Activated effector memory CD4-positive, alpha-beta T cell treated with Interleukin-2 at 50 U/mL for 16 hours (primary cell): ENCODE measurements around the gene NCKAP1.

Experiments
- DNase-seq: peaks from one replicate; pipeline ENCODE4 v3.0.0-alpha.2; 2020

NCKAP1 gene

DNA sequence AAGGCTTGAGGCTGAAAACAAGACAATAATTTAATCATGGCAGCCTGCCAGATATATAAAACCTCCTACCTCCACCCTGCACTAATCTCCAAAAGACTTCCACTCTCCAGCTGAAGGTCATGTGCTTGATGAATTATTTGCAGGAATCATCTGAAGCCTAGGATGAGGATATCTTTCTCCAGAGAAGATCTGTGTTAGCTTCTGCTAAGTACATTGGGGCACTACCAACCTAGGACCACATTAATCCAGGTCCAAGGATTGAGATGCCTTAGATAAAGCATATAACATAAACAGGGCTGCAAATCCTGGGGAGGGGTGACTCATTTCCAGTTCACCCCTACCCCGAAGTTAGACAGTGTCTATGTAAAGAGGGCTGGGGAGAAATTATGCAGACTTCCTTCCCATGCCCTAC, 91.3 kb downstream of the NCKAP1 start:
- no peak for DNase-seq

DNA sequence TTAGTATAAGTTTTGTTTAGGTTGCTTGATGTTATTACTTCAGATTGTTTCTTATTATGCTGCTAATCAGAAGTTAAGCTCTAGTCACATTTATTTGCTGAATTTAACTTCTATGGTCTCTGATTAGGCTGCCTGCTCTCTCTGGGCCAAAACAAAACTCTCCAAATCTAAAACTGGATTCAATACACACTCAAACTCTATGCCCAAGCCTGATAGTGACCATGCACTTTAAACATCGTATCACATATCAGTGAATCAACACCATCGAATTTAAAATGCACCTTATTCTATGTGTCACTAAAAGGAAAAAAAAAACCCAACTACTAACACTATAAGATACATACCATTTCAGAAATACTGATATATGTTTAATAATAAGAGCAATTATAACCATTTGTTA, 94.9 kb downstream of the NCKAP1 start:
- no peak for DNase-seq

DNA sequence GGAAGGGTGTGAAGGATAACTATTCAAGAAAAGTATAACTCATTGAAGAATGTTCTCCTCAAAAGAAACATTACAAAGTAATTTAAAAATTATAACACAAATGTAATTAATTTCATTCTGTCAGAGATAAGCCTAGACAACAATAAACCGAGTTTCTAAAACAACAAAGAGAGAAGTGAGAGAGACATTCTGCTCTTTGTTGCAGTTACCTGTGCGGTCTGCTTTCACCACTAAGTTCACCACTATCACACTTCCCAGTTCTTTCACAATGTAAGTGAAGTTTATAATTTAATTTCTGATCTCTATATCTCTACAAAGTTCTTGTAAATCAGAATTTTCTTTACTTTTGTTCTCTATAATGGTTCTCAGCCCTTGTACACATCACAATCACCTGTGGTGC, 95.5 kb downstream of the NCKAP1 start:
- DNase-seq: no peak

DNA sequence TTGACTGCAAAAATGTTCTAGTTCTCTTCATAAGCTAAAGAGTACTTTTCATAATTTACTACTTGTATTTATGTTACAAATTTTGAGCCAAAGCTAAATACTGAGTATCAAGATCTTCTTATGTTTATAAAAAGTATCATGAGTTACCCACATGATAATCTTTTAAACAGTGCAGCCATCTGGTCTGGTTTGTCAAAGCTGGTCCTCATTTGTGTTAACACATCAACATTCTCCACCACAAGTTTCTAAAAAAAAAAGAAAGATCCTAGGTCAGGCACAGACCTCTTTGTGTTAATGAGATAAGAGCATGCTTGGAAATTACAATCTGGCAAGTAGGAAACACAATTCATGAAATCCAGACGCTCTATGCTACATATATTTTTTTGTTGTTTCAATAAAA, 96.3 kb downstream of the NCKAP1 start:
- DNase-seq: no peak

DNA sequence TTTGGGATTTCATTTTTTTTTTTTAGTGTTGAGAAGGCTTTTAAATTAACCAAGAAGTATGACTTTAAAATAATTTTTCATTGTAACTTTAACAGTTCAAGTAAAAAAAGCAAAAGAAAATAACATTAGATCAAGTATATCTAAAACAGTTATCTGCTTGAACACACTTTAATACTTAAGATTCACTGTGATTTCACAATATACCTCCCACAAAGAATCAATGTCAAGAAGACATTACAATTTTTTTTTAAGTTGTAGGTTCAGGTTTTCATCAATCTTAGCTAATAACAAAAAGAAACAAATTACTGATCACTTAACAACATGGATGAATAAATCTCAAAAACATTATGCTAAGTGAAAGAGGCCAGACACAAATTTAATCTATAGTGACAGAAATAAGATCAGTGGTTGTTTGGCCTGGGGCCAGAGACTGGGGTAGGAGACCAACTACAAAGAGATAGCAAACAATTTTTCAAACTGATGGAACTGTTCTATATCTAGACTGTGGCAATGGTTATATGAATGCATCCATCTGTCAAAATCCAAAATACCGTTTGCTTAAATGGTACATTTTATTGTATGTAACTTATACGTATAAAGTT, 97.0 kb downstream of the NCKAP1 start:
- no peak for DNase-seq

DNA sequence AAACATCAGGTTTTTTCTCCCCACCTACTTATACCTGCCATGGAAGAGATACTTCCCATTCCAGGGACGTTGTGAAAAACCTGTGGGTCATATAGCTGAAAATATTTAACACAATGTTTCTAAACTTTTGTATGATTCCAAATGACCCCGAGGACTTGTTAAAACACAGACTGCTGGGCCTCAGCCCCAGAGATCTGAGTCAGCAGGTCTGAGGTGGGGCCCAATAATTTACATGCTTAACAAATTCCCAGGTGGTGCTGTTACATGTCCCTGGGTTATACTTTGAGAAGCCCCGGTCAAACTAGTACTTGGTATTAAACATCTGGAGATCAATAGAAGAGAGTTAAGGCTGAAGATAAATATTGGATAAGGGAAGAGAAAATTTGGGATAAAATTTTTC, 100.4 kb downstream of the NCKAP1 start:
- DNase-seq: no peak

DNA sequence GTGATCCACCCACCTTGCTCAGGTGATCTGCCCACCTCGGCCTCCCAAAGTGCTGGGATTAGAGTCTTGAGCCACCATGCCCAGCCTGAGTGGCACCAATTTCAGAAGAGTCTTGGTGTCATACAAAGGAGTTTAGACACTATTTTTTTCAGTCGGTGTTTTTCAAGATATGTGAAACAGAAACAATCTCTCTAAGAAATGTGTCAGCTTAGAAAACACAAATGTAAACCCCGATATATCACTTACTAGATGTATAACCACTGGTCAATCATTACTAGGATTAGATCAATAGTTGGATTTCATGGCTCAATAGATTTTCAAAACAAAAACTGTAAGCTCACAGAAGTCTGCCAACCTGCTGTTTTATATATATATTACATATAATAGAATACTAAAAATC, 104.6 kb downstream of the NCKAP1 start:
- no peak for DNase-seq

DNA sequence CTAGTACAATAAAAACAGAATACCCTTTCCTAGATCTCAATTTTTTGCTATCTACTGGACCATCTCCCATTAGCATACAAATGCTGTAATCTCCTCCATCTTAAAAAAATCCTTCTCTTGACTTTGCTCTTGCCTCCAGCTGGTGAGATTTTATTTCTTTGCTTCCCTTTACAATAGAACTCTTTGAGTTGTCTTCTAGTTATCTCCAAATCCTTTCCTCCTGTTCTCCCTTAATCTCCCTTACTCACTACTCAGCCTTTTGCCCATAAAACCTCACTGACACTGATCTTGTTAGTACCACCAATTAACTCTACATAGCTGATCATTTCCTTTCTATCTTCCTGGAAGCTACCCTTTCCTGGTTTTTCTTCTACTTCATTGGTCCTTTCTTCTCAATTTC, 108.3 kb downstream of the NCKAP1 start:
- DNase-seq: no peak

DNA sequence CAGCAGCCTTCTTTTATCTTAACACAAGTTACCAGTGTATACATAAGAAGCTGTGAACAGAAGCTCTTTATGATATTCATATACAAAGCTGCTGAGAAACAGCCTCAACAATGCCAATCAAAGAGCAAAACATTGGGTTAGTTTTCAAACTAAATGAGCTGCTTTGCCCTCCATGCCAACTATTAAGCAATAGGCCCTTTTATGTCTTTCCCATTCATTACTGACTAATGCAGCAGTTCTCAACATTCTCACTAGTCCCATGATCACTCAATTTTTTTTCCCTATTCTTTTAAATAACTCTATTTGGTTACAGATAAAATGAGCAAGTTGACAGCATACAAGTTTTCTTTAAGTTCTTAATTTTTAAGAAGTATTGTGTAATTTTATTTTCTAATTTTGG, 114.0 kb downstream of the NCKAP1 start:
- no peak for DNase-seq

DNA sequence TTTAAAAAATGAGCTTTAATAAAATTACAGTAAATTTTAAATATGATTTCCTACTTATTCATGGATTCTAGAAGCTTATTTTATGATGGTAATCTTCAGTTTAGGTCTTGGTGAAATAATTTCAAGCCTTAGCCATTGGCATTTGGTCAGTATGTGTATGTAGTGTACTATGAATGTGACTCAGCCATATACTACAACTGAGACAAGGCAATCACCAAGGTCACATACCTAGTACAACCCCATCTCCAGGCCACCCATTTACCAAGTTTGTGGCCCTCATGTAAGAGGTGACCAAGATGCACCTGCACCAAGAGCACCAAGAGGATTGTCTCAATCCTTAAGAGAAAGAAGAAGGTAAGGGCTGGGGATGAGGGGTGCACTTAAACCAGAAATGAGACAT, 117.0 kb downstream of the NCKAP1 start:
- no peak for DNase-seq

DNA sequence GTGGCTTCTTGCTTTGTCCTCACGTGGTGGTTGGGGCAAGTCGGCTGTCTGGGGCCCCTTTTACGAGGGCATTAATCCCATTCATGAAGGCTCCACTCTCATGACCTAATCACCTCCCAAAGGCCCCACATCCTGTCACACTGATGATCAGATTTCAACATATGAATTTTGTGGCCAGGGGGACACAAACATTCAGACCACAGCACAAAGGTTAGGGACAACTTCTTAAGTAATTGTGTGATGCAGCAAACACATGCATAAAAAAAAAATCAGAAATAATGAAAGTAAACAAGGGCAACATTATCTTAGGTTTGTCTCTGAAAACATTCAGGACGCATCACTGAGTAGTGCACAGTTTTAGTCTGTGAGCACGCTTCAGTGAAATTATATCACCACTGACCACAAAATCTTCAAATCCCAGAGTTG, 117.6 kb downstream of the NCKAP1 start:
- DNase-seq: no peak

DNA sequence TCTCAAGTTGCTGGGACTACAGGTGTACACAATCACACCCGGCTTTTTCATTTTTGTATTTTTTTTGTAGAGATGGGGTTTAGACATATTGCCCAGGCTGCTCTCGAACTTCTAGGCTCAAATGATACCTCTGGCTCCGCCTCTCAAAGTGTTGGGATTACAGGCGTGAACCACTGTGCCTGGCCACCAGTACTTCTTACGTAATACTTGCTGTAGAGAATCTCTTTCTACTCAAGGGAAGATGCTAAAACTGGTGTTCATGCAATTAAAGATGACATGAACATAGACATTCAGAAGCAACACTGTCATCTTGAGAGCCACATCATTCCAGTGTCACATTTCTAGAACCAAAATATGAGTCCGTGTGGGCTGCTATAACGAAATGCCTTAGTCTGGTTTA, 118.2 kb downstream of the NCKAP1 start:
- no peak for DNase-seq

DNA sequence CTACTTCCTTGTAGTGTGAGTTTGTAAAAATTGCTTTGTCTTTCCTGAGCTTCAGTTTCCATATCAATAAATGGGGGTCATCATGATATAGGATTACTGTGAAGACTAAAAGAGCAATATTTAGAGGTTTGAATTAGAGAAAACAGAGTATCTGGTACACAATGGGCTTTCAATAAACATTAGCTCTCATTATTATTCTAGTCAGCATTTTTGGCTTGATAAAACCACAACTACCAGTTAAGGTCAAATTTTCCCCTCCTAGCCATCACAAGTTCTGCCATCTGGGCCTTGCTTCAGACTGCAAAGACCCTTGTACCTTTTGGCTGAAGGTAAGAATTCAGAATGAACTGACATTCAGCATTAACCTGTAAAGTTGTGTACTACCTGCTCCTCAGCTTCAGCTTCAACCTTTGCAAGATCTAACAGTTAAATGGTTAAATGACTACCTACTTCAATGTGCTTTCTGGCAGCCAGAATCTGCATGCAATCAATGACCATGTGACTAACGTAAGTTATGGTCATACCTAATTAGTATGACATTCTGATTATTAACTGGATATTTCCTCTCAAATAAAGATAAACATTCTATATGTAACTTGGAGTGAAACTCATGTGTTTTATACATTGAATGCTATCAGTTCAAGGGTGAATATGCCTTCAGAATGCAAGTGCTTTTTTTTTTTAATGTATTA, 119.2 kb downstream of the NCKAP1 start:
- DNase-seq: no peak

DNA sequence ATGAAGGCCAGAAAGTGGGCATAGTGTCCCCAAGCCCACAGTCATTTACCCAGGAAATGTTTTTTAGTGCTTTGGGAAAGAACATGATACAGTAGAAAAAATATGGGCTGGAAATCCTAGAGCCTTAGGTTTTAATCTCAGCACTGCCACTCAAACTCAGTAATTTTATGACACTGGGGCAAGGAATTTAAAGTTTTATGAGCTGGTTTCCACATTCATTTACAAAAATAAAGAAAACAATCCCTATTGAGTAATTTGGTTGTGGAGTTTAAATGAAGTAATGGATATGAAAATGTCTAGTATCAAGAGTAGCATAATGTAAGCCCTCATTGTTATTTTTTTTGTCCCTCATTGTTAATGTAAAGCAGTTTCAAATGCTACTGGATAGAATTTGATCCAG, 120.3 kb downstream of the NCKAP1 start:
- DNase-seq: no peak

DNA sequence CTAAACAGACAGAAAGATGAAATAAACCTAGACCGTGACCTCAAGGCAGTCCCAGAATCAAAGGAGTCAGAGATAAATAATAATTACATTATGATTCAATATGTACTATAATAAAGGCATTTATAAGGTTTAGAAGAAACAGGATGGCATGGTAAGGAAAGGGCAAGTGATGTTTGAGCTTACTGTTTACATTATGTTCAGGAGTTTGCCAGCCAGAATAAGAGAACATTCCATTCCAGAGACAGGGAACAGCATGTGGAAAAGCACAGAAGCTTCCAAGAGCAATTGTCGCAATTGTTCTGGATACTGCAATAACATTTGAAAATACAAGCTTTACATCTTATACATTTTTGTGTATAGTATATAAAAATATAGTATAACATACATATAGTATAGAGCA, 121.8 kb downstream of the NCKAP1 start:
- no peak for DNase-seq

DNA sequence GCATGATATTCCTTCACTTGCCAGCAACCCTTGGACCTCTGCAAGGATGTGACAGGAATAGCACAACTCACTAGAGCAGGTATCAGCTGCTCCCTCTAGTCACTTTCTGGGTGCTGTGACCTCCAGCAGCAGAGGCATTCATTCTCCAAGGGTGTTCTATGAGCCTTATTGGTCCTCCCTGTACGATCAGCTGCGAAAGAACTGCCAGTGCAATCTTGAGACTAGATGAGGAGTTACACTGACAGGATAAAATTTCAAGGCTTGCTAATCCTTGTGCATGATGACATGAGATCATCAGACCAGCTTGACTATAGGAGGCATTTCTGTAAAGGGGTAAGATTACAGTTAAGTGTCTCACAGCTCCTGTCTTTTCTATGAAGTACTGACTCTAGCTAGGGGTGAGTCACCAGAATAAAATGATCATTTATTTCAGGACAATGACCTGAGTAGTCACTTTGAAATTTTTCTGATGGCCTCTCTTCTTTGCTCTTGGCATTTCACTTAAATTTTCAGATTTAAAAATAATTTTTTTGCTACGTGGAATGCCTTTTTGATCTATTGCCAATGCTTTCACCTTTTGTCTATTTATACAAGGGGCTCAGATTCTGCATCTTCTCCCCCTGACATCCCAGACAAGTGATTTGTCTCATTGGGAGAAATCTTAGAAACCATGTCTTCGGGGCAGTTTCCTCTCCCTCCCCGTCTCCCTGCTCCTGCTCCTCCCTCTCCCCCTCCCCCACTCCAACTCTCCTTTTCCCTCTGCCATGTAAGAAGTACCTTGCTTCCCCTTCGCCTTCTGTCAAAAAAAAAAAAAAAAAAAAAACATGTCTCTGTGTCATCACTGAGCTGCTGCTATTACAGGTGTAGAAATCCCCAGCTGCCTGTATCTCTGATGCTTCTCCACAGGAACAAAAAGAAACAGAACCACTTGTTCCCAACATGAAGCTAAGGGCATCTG, 122.6 kb downstream of the NCKAP1 start:
- no peak for DNase-seq

DNA sequence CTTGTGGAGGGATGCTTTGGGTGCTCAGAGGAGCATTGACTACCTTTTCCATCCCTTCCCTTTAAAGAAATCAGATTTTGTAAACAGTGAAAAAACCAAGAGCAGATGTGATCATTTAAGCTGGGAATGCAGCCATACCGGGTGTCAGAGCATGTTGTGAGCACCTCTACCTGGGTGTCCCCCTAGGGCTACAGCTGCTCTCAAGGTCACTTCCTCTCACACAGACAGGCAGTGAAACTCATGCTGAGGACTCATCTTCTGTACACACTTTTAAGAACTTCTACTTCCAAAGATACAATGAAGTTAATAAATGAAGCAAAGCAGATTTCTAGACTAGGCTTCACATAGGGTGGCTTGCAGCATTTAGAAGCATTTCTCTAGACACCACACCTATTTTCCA, 123.4 kb downstream of the NCKAP1 start:
- DNase-seq: no peak

DNA sequence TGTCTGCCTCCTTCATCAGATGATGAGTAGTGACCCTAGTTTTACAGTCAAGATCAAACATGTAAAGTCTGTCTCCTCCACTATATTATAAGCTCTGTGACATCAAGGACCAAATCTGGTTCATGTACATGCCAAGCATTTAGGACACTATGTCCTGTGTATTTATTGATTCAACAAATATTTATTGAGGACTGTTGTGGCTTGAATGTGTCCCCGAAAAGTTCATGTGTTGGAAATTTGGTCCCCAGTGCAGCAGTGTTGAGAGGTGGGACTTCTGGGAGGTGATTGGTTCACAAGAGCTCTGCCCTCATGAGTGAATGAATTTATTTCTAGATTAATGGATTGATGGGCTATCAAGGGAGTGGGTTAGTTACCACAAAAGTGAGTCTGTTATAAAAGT, 125.2 kb downstream of the NCKAP1 start:
- DNase-seq: no peak

DNA sequence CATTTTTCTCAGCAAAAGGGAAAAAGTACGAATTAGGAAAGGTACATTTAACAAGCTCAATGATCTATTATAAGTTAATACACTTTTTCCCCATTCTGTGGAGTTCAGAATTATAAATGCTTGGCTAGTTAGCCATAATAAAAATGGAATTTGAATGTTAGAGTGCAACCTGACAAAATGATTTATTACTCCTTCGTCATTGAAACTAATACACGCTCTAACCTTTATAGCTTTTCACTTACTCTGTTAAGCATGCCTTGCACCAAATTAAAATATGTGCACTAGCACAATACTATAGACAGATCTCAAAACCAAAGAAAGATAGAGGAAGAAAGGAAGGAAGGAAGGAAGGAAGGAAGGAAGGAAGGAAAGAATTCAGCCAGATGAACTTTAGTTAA, 125.7 kb downstream of the NCKAP1 start:
- no peak for DNase-seq

DNA sequence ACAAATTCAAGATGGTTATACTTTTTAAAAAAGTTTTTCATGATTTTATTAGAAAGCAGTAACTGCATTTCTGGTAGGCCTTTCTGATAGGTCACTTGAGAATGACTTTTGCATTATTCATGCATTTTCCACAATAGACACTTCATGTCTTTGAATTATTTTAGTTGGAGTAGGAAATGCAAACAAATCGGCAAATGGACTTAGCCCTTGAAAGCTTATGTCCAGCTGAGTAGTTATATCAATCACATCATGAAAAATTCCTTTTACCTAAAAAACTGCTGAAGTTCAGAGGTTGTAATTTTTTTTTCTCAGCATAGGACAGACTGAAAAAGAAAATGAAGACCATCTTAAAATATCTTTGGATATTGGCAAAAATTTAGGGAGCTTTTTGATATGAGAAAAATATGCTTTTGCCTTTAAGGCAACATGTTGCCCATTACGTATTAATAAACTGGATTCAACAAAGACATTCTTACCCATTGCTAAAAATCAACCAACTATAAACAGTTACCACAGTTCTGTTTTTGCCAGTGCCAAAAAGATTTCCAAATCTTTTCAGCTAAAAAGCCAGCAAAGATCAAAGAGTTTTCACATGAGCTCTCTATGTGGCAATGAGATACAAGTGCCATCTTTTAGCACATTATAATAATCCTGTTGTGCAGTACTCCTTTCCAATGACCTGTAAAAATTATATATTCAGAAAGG, 126.3 kb downstream of the NCKAP1 start:
- no peak for DNase-seq

DNA sequence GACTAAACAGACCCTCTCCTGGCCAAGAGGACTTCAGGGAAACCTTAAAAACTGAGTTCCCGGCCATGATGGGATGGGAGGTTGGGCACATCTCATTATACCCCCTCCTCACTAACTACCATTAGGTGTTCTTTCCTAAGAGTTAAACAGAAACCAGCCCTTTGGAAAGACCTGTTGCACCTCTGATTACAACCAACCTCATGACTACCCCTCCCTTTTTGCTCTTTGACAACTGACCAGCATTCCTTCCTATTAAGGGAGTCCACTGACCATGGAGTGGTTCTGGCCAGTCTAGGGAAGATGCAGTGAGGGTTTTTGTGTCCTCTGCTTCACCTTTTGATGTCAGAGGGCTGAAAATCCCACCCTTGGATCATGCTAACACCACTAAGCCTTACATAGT, 127.3 kb downstream of the NCKAP1 start:
- DNase-seq: no peak

DNA sequence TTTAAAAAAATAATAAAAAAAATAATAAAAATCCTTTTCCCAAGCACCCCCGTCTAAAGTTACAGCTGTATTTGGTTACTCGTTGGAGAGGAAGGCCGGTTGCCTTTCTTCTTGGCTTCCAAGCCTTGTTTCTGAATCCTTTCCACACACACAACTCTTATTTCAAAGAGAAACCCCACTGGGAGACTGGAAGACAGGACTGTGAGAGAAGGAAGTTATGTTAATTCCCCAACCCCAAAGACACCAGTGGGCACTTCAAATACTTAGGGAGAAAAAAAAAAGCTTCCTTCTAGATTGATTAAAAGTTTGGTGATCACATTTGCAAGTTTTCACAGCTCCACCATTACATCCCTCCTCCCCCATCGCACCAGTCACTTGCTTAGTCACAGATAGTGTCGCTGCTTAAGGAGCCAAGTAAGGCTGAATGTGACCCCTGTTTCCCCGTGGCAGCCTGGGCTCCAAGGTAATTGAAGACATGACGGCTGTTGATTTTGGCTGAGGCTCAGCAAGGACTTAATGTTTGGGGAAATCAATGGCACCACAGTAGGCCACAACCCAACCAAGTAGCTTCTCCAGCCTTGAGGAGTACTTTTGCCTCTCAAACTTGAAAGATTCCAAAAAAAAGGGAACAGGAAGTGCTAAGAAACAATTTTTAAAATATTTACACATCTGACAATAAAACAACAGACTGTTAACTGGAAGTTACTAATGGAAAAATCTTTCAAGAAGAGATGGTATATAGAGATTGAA, 131.0 kb downstream of the NCKAP1 start:
- DNase-seq: no peak

DNA sequence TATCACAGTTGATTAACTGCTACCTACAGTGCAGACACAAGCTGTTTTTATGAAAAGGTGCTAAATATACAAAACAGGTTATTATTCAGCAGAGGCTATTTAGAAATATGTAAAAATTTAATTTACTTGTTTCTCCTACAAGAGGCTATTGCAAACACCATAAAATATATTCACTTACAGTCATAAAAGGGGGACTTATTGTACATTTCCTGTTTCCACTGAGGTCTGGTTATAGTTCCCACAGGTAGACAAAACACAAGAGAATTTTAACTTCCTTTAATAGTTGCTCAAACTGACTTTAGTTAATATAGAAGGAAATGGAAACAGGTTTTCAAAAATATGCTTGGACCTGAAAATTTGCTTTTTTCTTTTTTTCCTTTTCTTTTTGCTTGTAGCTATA, 131.8 kb downstream of the NCKAP1 start:
- DNase-seq: no peak
